SK-N-SH treated with all-trans-retinoic acid at 6 μM for 48 hours (cell line): ENCODE measurements around the gene CHERP.
A peak's percentile ranks its signal among the peaks of the same experiment; 100 is the strongest.
"Not testable (repeated sequence)": the region's sequence is repeated elsewhere in the genome, so short reads cannot be mapped to it uniquely, and the experiment has no call there.

ENCODE experiments used
- ATAC-seq: fragments of 200-7000 bp; cut with Tn5 transposase; 3 replicates; pipeline ENCODE4 v1.9.1; 2020; ENCODE audit warnings: mild to moderate bottlenecking, moderate library complexity
- ARNTL ChIP-seq: fragments of 450-650 bp; formaldehyde crosslinking; IDR thresholded peaks from 2 replicates; pipeline ENCODE4 v1.5.0; 2020; ENCODE audit warnings: low read depth, mild to moderate bottlenecking, moderate library complexity, borderline replicate concordance
- BACH2 ChIP-seq: fragments of 250-450 bp; sonication (Bioruptor Pico); IDR thresholded peaks from 2 replicates; pipeline ENCODE4 v1.9.0; 2021; ENCODE audit warnings: mild to moderate bottlenecking, borderline replicate concordance
- CREB5 ChIP-seq: fragments of 250-450 bp; sonication (Bioruptor Pico); IDR thresholded peaks from 2 replicates; pipeline ENCODE4 v1.5.1; 2020; ENCODE audit warnings: low read depth, mild to moderate bottlenecking, moderate library complexity
- CSDC2 ChIP-seq: fragments of 250-450 bp; sonication (Bioruptor Pico); IDR thresholded peaks from 2 replicates; pipeline ENCODE4 v1.5.0; 2020; ENCODE audit warnings: mild to moderate bottlenecking, moderate library complexity
- CSRNP3 ChIP-seq: fragments of 250-450 bp; sonication (Bioruptor Pico); IDR thresholded peaks from 2 replicates; pipeline ENCODE4 v1.5.1; 2021; ENCODE audit warnings: mild to moderate bottlenecking, moderate library complexity
- ESRRG ChIP-seq: fragments of 250-450 bp; sonication (Bioruptor Pico); IDR thresholded peaks from 2 replicates; pipeline ENCODE4 v1.6.1; 2021; ENCODE audit warnings: mild to moderate bottlenecking
- ISL1 ChIP-seq: fragments of 250-450 bp; sonication (Bioruptor Pico); IDR thresholded peaks from 2 replicates; pipeline ENCODE4 v2.1.2; 2022; ENCODE audit warnings: mild to moderate bottlenecking, moderate library complexity
- OSR1 ChIP-seq: fragments of 250-450 bp; sonication (Bioruptor Pico); IDR thresholded peaks from 2 replicates; pipeline ENCODE4 v1.8.0; 2022; ENCODE audit warnings: moderate library complexity, mild to moderate bottlenecking, inconsistent platforms
- PATZ1 ChIP-seq: fragments of 250-450 bp; sonication (Bioruptor Pico); IDR thresholded peaks from 2 replicates; pipeline ENCODE4 v1.8.0; 2020; ENCODE audit warnings: mild to moderate bottlenecking, moderate library complexity, borderline replicate concordance
- POU6F1 ChIP-seq: fragments of 250-450 bp; sonication (Bioruptor Pico); IDR thresholded peaks from 2 replicates; pipeline ENCODE4 v1.8.0; 2021; ENCODE audit warnings: low read depth, mild to moderate bottlenecking, moderate library complexity, borderline replicate concordance
- PPARA ChIP-seq: fragments of 250-450 bp; sonication (Bioruptor Pico); IDR thresholded peaks from 2 replicates; pipeline ENCODE4 v1.5.0; 2020; ENCODE audit warnings: mild to moderate bottlenecking, borderline replicate concordance
- SNAI2 ChIP-seq: fragments of 250-450 bp; sonication (Bioruptor Pico); IDR thresholded peaks from 2 replicates; pipeline ENCODE4 v1.5.0; 2020; ENCODE audit warnings: mild to moderate bottlenecking, moderate library complexity
- TOX ChIP-seq: fragments of 250-450 bp; sonication (Bioruptor Pico); IDR thresholded peaks from 2 replicates; pipeline ENCODE4 v1.8.0; 2021; ENCODE audit warnings: mild to moderate bottlenecking, moderate library complexity, borderline replicate concordance
- TSHZ2 ChIP-seq: fragments of 250-450 bp; sonication (Bioruptor Pico); IDR thresholded peaks from 2 replicates; pipeline ENCODE4 v1.5.0; 2020; ENCODE audit warnings: mild to moderate bottlenecking, moderate library complexity
- ZC3H10 ChIP-seq: fragments of 250-450 bp; sonication (Bioruptor Pico); IDR thresholded peaks from 2 replicates; pipeline ENCODE4 v1.5.1; 2021; ENCODE audit warnings: mild to moderate bottlenecking, moderate library complexity
- ZFP3 ChIP-seq: fragments of 250-450 bp; sonication (Bioruptor Pico); IDR thresholded peaks from 2 replicates; pipeline ENCODE4 v1.5.0; 2020; ENCODE audit warnings: mild to moderate bottlenecking, moderate library complexity
- ZFP30 ChIP-seq: fragments of 450-650 bp; formaldehyde crosslinking; IDR thresholded peaks from 2 replicates; pipeline ENCODE4 v1.5.0; 2022; ENCODE audit warnings: mild to moderate bottlenecking, moderate library complexity
- ZNF565 ChIP-seq: fragments of 450-650 bp; formaldehyde crosslinking; conservative IDR thresholded peaks from 2 replicates; pipeline ENCODE4 v1.5.0; 2020; ENCODE audit warnings: low read depth, mild to moderate bottlenecking, moderate library complexity
- ZNF8 ChIP-seq: fragments of 450-650 bp; formaldehyde crosslinking; IDR thresholded peaks from 2 replicates; pipeline ENCODE4 v1.5.0; 2020; ENCODE audit warnings: mild to moderate bottlenecking, moderate library complexity

Gene CHERP

GRCh38 chr19:16543734-16544133 lies 1.5 kb upstream of the CHERP start:
- not testable (repeated sequence) for ATAC-seq

GRCh38 chr19:16542910-16543472 lies 754 bp upstream of the CHERP start:
- ATAC-seq: peak; percentile 43
- no peak for TF ChIP-seq ZNF8 (CRISPR knock-in tag)
- no peak for TF ChIP-seq TOX (CRISPR knock-in tag)
- TF ChIP-seq CSRNP3 (CRISPR knock-in tag): no peak
- TF ChIP-seq TSHZ2 (CRISPR knock-in tag): no peak
- TF ChIP-seq SNAI2: no peak
- TF ChIP-seq POU6F1 (CRISPR knock-in tag): no peak
- no peak for TF ChIP-seq BACH2 (CRISPR knock-in tag)
- no peak for TF ChIP-seq CSDC2 (CRISPR knock-in tag)
- TF ChIP-seq PPARA: no peak
- TF ChIP-seq, all 23 proteins: peak for 0

GRCh38 chr19:16541526-16542044 lies 652 bp downstream of the CHERP start:
- ATAC-seq: peak; percentile 10
- TF ChIP-seq ZNF565 (CRISPR knock-in tag) (no peak), ZFP30 (CRISPR knock-in tag) (no peak), CREB5 (CRISPR knock-in tag) (no peak), BACH2 (CRISPR knock-in tag) (no peak), ZNF8 (CRISPR knock-in tag) (no peak), ESRRG (no peak), ZFP3 (no peak), POU6F1 (CRISPR knock-in tag) (no peak), OSR1 (CRISPR knock-in tag) (no peak), ISL1 (no peak), ZC3H10 (CRISPR knock-in tag) (no peak), TSHZ2 (CRISPR knock-in tag) (no peak), PPARA (no peak), PATZ1 (CRISPR knock-in tag) (no peak), ARNTL (CRISPR knock-in tag) (no peak)
